GM23338 (cell line): Measurements from ENCODE around the gene CNNM3.

Source experiments
- CREB1 ChIP-seq: fragments of 250-450 bp; sonication (Bioruptor Pico); IDR thresholded peaks from 2 replicates; pipeline ENCODE4 v1.5.0; 2020; ENCODE audit warnings: low read depth, mild to moderate bottlenecking, moderate library complexity
- CTCF ChIP-seq, 2 experiments: fragments of 200-600 bp in 1 of 2; sonication (generic) in 1 of 2; conservative IDR thresholded peaks; 2 replicates each; pipeline versions ENCODE4 v1.5.1 to v1.6.1; 2016 to 2017; ENCODE audit warnings: antibody characterized with exemption in 2 of 2, low read depth in 2 of 2, mild to moderate bottlenecking in 2 of 2, moderate library complexity in 1 of 2
- EZH2 ChIP-seq: fragments of 200-600 bp; sonication (generic); IDR thresholded peaks from one replicate; pipeline ENCODE4 v1.8.0; 2017; ENCODE audit warnings: antibody characterized with exemption, mild to moderate bottlenecking, low read depth; ENCODE audit not compliant: unreplicated experiment
- EZH2phosphoT487 ChIP-seq: fragments of 200-600 bp; sonication (generic); IDR thresholded peaks from one replicate; pipeline ENCODE4 v1.8.1; 2018; ENCODE audit warnings: antibody characterized with exemption; ENCODE audit not compliant: unreplicated experiment
- JUNB ChIP-seq: IDR thresholded peaks from one replicate; pipeline ENCODE4 v1.6.1; 2016; ENCODE audit warnings: antibody characterized with exemption; ENCODE audit not compliant: unreplicated experiment
- NANOG ChIP-seq: IDR thresholded peaks from 2 replicates; pipeline ENCODE4 v1.6.1; 2016; ENCODE audit warnings: antibody characterized with exemption, borderline replicate concordance
- POLR2AphosphoS5 ChIP-seq: IDR thresholded peaks from 2 replicates; pipeline ENCODE4 v1.6.1; 2016; ENCODE audit warnings: antibody characterized with exemption, low read depth
- STAT1 ChIP-seq: IDR thresholded peaks from one replicate; pipeline ENCODE4 v1.6.1; 2016; ENCODE audit warnings: antibody characterized with exemption; ENCODE audit not compliant: unreplicated experiment
- ZNF114 ChIP-seq: fragments of 250-450 bp; sonication (Bioruptor Pico); IDR thresholded peaks from 2 replicates; pipeline ENCODE4 v1.5.0; 2020; ENCODE audit warnings: mild to moderate bottlenecking, moderate library complexity
- TF ChIP-seq, protein P1 (sequence below): IDR thresholded peaks from 2 replicates; pipeline ENCODE4 v1.6.1; 2016; ENCODE audit warnings: antibody characterized with exemption
- TF ChIP-seq, protein P2 (sequence below): IDR thresholded peaks from one replicate; pipeline ENCODE4 v1.6.1; 2018; ENCODE audit warnings: antibody characterized with exemption; ENCODE audit not compliant: unreplicated experiment
- TF ChIP-seq, protein P3 (sequence below): fragments of 250-450 bp; sonication (Bioruptor Pico); IDR thresholded peaks from 2 replicates; pipeline ENCODE4 v1.5.0; 2020; ENCODE audit warnings: mild to moderate bottlenecking, moderate library complexity

- TF ChIP-seq CTCF (conservative IDR thresholded peaks at IDR 0.05; ENCODE audit: low read depth in 2 of 2) (no peak), EZH2 (no peak), JUNB (no peak), POLR2AphosphoS5 (no peak), CREB1 (no peak), EZH2phosphoT487 (no peak), ZNF114 (CRISPR knock-in tag) (no peak), NANOG (no peak), STAT1 (no peak)
- TF ChIP-seq, protein P1, sequence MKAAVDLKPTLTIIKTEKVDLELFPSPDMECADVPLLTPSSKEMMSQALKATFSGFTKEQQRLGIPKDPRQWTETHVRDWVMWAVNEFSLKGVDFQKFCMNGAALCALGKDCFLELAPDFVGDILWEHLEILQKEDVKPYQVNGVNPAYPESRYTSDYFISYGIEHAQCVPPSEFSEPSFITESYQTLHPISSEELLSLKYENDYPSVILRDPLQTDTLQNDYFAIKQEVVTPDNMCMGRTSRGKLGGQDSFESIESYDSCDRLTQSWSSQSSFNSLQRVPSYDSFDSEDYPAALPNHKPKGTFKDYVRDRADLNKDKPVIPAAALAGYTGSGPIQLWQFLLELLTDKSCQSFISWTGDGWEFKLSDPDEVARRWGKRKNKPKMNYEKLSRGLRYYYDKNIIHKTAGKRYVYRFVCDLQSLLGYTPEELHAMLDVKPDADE: no peak
- TF ChIP-seq, protein P2, sequence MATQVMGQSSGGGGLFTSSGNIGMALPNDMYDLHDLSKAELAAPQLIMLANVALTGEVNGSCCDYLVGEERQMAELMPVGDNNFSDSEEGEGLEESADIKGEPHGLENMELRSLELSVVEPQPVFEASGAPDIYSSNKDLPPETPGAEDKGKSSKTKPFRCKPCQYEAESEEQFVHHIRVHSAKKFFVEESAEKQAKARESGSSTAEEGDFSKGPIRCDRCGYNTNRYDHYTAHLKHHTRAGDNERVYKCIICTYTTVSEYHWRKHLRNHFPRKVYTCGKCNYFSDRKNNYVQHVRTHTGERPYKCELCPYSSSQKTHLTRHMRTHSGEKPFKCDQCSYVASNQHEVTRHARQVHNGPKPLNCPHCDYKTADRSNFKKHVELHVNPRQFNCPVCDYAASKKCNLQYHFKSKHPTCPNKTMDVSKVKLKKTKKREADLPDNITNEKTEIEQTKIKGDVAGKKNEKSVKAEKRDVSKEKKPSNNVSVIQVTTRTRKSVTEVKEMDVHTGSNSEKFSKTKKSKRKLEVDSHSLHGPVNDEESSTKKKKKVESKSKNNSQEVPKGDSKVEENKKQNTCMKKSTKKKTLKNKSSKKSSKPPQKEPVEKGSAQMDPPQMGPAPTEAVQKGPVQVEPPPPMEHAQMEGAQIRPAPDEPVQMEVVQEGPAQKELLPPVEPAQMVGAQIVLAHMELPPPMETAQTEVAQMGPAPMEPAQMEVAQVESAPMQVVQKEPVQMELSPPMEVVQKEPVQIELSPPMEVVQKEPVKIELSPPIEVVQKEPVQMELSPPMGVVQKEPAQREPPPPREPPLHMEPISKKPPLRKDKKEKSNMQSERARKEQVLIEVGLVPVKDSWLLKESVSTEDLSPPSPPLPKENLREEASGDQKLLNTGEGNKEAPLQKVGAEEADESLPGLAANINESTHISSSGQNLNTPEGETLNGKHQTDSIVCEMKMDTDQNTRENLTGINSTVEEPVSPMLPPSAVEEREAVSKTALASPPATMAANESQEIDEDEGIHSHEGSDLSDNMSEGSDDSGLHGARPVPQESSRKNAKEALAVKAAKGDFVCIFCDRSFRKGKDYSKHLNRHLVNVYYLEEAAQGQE: no peak
- TF ChIP-seq, protein P3, sequence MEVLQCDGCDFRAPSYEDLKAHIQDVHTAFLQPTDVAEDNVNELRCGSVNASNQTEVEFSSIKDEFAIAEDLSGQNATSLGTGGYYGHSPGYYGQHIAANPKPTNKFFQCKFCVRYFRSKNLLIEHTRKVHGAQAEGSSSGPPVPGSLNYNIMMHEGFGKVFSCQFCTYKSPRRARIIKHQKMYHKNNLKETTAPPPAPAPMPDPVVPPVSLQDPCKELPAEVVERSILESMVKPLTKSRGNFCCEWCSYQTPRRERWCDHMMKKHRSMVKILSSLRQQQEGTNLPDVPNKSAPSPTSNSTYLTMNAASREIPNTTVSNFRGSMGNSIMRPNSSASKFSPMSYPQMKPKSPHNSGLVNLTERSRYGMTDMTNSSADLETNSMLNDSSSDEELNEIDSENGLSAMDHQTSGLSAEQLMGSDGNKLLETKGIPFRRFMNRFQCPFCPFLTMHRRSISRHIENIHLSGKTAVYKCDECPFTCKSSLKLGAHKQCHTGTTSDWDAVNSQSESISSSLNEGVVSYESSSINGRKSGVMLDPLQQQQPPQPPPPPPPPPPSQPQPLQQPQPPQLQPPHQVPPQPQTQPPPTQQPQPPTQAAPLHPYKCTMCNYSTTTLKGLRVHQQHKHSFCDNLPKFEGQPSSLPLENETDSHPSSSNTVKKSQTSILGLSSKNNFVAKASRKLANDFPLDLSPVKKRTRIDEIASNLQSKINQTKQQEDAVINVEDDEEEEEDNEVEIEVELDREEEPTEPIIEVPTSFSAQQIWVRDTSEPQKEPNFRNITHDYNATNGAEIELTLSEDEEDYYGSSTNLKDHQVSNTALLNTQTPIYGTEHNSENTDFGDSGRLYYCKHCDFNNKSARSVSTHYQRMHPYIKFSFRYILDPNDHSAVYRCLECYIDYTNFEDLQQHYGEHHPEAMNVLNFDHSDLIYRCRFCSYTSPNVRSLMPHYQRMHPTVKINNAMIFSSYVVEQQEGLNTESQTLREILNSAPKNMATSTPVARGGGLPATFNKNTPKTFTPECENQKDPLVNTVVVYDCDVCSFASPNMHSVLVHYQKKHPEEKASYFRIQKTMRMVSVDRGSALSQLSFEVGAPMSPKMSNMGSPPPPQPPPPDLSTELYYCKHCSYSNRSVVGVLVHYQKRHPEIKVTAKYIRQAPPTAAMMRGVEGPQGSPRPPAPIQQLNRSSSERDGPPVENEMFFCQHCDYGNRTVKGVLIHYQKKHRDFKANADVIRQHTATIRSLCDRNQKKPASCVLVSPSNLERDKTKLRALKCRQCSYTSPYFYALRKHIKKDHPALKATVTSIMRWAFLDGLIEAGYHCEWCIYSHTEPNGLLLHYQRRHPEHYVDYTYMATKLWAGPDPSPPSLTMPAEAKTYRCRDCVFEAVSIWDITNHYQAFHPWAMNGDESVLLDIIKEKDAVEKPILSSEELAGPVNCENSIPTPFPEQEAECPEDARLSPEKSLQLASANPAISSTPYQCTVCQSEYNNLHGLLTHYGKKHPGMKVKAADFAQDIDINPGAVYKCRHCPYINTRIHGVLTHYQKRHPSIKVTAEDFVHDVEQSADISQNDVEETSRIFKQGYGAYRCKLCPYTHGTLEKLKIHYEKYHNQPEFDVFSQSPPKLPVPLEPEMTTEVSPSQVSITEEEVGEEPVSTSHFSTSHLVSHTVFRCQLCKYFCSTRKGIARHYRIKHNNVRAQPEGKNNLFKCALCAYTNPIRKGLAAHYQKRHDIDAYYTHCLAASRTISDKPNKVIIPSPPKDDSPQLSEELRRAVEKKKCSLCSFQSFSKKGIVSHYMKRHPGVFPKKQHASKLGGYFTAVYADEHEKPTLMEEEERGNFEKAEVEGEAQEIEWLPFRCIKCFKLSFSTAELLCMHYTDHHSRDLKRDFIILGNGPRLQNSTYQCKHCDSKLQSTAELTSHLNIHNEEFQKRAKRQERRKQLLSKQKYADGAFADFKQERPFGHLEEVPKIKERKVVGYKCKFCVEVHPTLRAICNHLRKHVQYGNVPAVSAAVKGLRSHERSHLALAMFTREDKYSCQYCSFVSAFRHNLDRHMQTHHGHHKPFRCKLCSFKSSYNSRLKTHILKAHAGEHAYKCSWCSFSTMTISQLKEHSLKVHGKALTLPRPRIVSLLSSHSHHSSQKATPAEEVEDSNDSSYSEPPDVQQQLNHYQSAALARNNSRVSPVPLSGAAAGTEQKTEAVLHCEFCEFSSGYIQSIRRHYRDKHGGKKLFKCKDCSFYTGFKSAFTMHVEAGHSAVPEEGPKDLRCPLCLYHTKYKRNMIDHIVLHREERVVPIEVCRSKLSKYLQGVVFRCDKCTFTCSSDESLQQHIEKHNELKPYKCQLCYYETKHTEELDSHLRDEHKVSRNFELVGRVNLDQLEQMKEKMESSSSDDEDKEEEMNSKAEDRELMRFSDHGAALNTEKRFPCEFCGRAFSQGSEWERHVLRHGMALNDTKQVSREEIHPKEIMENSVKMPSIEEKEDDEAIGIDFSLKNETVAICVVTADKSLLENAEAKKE (CRISPR knock-in tag): no peak
Measured at GRCh38 chr2:96879545-96880040, 63.5 kb downstream of the CNNM3 start.
